ENCODE measurements around the gene USP33.
"Not testable (repeated sequence)": the region's sequence is repeated elsewhere in the genome, so short reads cannot be mapped to it uniquely, and the experiment has no call there.

Gene USP33

DNA sequence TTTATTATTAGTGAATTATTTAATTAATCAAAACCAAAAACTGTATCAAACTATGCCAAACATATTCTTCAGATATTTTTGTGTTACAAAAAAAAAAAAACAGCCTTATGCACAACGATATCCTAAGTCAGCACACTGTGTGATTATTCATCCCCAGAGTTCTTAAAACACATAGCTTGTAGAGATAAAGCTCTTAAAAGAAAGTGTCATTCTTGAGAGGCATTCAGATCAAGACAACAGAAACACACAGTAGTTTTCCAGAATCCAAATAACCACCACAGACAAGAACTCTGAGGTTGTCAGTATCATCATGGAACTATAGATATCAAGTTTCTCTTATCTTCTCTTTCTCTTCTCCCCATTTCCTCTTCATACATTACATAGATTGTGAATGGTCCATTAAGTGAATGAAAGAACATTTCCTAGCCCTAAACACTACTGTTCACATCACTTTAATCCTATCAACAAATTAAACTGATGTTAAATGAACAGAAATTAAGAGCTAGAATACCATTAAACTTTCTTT, 90.7 kb downstream of the USP33 start:
- no peak for DNase-seq

DNA sequence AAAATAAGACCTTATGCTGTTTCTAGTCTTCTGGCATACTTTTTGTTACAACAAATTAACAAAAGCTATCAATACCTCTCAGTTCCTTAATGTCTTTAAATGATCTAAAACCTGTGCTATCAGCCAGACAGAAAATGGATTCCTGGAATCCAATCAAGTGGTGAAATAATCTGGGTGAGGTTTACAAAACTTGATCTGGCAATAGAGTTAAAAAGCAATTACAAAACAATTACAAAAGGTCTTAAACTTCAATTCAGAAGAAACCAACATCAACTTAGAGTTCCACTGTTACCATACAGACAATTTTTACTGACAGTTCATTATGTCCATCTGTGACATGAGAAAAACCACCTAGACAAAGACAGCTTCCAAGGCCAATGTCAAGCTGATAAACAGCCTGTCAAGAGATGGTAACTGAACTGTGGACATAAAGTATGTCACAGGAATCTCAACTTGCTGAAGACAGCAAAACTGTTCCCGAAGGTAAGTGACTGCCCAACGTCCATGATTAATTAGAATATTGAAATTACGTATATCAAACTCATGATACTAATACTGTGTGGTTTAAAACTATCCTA, 94.6 kb downstream of the USP33 start:
- DNase-seq = no peak

DNA sequence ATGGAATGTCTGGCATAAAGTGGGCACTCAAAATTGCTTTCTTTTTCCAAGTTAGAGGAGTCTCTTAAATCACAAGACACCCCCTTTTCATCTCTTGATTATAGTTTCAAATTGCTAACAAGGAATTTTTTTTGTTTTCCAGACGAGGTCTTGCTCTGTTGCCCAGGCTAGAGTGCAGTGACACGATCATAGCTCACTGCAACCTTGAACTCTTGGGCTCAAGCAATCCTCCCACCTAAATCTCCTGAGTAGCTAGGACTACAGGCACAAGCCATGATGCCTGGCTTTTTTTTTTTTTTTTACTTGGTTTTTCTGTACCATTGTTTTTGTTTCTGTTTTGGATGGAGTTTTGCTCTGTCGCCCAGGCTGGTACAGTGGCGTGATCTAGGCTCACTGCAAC, 98.0 kb downstream of the USP33 start:
- DNase-seq = no peak

DNA sequence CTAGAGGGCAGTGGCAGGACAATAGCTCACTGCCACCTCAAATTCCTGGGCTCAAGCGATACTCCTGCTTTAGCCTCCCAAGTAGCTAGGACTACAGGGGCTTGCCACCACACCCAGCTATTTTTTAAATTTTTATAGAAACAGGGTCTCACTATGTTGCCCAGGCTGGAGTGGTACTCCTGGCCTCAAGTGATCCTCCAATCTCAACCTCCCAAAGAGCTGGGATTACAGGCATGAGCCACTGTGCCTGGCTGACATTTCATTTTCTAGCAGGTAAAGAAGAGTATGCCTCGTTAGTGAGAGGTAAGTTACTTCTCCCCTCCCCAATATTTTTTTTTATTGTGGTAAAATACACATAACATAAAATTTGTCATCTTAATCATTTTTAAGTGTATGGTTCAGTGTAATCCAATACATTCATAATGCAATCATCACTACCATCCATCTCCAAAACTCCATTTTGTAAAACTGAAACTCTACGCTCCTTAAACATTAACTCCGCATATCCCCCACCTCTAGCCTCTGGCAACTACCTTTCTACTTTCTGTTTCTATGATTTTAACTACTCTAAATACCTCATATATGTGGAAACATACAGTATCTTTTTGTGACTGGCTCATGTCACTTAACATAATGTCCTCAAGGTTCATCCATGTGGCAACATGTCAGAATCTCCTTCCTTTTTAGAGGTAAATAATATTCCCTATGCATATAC, 99.6 kb downstream of the USP33 start:
- no peak for DNase-seq

DNA sequence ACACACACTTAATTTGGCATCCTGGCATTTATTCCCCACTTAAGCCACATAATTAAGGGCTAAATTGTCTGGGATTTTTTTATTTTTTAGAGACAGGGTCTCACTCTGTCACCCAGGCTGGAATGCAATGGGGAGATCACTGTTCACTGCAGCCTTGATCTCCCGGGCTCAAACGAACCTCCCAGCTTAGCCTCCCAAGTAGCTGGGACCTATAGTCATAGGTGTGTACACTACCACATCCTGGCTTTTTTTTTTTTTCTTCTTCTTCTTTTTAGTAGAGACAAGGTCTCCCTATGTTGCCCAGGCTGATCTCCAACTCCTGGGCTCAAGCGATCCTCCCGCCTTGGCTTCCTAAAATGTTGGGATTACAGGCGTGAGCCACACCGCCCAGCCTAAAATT, 101.4 kb downstream of the USP33 start:
- DNase-seq = no peak

GRCh38 chr1:77655431-77655974, 104.1 kb downstream of the USP33 start:
- peak; percentile 73 for DNase-seq

DNA sequence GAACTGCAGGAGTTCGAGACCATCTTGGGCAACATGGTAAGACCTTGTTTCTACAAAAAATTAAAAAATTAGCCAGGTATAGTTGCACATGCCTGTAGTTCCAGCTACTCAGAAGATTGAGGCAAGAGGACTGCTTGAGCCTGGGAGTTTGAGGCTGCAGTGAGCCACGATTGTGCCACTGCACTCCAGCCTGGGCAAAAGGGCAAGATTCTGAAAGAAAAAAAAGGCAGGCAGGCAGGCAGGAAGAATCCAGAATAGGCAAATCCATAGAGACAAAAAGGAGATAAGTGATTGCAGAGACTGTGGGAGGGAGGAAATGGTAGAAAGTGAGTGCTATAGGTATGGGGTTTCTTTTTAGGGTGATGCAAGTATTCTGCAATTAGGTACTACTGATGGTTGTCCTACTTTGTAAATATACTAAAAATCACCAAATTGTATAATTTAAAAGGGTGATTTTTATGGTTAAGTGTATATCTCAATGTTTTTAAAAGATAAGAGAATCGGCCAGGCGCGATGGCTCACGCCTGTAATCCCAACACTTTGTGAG, 106.6 kb downstream of the USP33 start:
- DNase-seq = no peak

DNA sequence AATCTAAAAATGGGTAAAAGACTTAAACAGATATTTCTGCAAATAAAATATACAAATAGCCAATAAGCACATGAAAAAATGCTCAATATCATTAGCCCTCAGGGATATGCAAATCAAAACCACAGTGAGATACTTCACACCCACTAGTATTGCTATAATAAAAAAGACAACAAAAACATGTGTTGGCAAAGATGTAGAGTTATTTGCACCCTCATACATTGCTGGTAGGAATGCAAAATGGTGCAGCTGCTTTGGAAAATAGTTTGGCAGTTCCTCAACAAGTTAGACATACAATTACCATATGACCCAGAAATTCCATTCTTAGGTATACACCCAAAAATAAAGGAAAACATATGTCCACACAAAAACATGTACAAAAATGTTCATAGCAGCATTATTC, 107.4 kb downstream of the USP33 start:
- DNase-seq = no peak

GRCh38 chr1:77649127-77649526, 110.5 kb downstream of the USP33 start:
- DNase-seq = no peak

DNA sequence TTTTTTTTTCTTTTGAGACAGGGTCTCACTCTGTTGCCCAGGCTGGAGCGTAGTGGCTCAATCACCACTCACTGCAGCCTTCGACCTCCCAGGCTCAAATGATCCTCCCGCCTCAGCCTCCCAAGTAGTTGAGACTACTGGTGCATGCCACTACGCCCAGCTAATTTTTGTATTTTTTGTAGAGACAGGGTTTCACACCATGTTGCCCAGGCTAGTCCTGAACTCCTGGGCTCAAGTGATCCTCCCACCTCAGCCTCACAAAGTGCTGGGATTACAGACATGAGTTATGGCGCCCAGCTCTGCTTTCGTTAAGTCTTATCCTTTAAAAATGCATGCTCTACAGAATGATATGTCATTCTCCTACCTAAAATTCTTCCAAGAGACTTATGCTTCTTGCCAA, 113.4 kb downstream of the USP33 start:
- not testable (repeated sequence) for DNase-seq

Measured in NCI-H1105 treated with DMSO at 0.1 percent for 48 hours (cell line).